Adrenal gland (tissue), 5 donors: ENCODE results near the gene LRRC52.

ENCODE experiments used
- POLR2A ChIP-seq, 2 donors: fragments of 450-650 bp; IDR thresholded peaks; one replicate each; pipeline ENCODE4 v1.6.1; 2017; ENCODE audit warnings: antibody characterized with exemption in 2 of 2, mild to moderate bottlenecking in 2 of 2, moderate library complexity in 1 of 2
- TF ChIP-seq, protein P1 (sequence below), 6 experiments: fragments of 450-650 bp in 4 of 6; fragments of 200-600 bp in 2 of 6; sonication (generic) in 1 of 6; IDR thresholded peaks; 1 replicate in 5 of 6; 2 replicates in 1 of 6; pipeline versions ENCODE4 v1.5.1 to v1.8.0; 2016 to 2021; ENCODE audit warnings: antibody characterized with exemption in 6 of 6, mild to moderate bottlenecking in 2 of 6, moderate library complexity in 1 of 6
- donor health status: DM: no; HTN: no; CAD: no.

DNA sequence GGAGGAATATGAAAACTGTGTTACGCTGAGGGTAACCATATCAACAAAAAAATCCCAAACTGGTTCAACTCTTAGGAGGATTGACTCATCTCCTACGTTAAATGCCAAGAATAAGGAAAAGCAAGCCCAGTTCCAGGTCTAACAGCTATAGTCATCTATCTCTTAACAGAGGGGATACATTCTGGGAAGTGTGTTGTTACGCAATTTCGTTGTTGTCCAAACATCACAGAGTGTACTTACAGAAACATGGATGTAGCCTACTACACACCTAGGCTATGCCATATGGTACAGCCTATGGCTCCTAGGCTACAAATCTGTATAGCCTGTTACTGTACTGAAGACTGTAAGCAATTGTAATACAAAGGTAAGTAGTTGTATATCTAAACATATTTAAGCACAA lies 23.2 kb upstream of the LRRC52 start:
- no peak for TF ChIP-seq POLR2A (IDR thresholded peaks at IDR 0.05)
- TF ChIP-seq, protein P1, sequence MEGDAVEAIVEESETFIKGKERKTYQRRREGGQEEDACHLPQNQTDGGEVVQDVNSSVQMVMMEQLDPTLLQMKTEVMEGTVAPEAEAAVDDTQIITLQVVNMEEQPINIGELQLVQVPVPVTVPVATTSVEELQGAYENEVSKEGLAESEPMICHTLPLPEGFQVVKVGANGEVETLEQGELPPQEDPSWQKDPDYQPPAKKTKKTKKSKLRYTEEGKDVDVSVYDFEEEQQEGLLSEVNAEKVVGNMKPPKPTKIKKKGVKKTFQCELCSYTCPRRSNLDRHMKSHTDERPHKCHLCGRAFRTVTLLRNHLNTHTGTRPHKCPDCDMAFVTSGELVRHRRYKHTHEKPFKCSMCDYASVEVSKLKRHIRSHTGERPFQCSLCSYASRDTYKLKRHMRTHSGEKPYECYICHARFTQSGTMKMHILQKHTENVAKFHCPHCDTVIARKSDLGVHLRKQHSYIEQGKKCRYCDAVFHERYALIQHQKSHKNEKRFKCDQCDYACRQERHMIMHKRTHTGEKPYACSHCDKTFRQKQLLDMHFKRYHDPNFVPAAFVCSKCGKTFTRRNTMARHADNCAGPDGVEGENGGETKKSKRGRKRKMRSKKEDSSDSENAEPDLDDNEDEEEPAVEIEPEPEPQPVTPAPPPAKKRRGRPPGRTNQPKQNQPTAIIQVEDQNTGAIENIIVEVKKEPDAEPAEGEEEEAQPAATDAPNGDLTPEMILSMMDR (IDR thresholded peaks at IDR 0.05) = no peak
